Neural cell (in vitro differentiated cells): Measurements from ENCODE around the gene ASCC3. TPM values are rescaled to one million over a fixed set of nuclear protein-coding genes. Genes with fewer than 3 reads are reported as not detected.

Experiments
- H2AFZ ChIP-seq: fragments of 200-600, 300-800 bp; sonication (generic), shearing (Covaris generic); 2 replicates; pipeline ENCODE4 v1.6.0; 2014; ENCODE audit warnings: low read depth, mild to moderate bottlenecking, antibody characterized with exemption, low read length, moderate library complexity
- H3F3A ChIP-seq: fragments of 200-600 bp; shearing (Covaris generic); 2 replicates; pipeline ENCODE4 v1.6.1; 2016; ENCODE audit warnings: mild to moderate bottlenecking, moderate library complexity, mixed read lengths, antibody characterized with exemption, low read length; ENCODE audit not compliant: insufficient read depth, poor library complexity, severe bottlenecking
- H3K27ac ChIP-seq: fragments of 200-600, 300-800 bp; sonication (generic), shearing (Covaris generic); 2 replicates; pipeline ENCODE4 v1.5.1; 2014; ENCODE audit warnings: mild to moderate bottlenecking, low read length, moderate library complexity
- H3K27me3 ChIP-seq: fragments of 300-800, 200-600 bp; sonication (generic), shearing (Covaris generic); 2 replicates; pipeline ENCODE4 v1.6.0; 2014; ENCODE audit warnings: mild to moderate bottlenecking, low read depth, low read length, moderate library complexity; ENCODE audit not compliant: insufficient read depth
- H3K36me3 ChIP-seq: fragments of 300-800, 200-600 bp; sonication (generic), shearing (Covaris generic); 2 replicates; pipeline ENCODE4 v1.5.1; 2014; ENCODE audit warnings: mild to moderate bottlenecking, antibody characterized with exemption, low read length, moderate library complexity; ENCODE audit not compliant: insufficient read depth
- H3K4me2 ChIP-seq: fragments of 300-800, 200-600 bp; sonication (generic), shearing (Covaris generic); 2 replicates; pipeline ENCODE4 v1.6.0; 2014; ENCODE audit warnings: mild to moderate bottlenecking, low read length
- H3K4me3 ChIP-seq: fragments of 300-800, 200-600 bp; sonication (generic), shearing (Covaris generic); 2 replicates; pipeline ENCODE4 v1.5.1; 2014; ENCODE audit warnings: mild to moderate bottlenecking, low read length, moderate library complexity
- H3K79me2 ChIP-seq: fragments of 200-600 bp; shearing (Covaris generic); replicated peaks from 2 replicates; pipeline ENCODE4 v1.6.0; 2014; ENCODE audit warnings: mild to moderate bottlenecking, low read length, moderate library complexity; ENCODE audit not compliant: insufficient read depth
- H3K9ac ChIP-seq: fragments of 300-800, 200-600 bp; sonication (generic), shearing (Covaris generic); 2 replicates; pipeline ENCODE4 v1.6.1; 2016; ENCODE audit warnings: mild to moderate bottlenecking, low read length, mixed read lengths
- H3K9me2 ChIP-seq: fragments of 200-600 bp; shearing (Covaris generic); 2 replicates; pipeline ENCODE4 v1.6.1; 2016; ENCODE audit warnings: mild to moderate bottlenecking, low read length, mixed read lengths; ENCODE audit not compliant: insufficient read depth
- H3K9me3 ChIP-seq: fragments of 200-600, 300-800 bp; sonication (generic), shearing (Covaris generic); 2 replicates; pipeline ENCODE4 v1.6.1; 2016; ENCODE audit warnings: mild to moderate bottlenecking, mixed run types, low read length, moderate library complexity, mixed read lengths
- H4K20me1 ChIP-seq: fragments of 200-600 bp; shearing (Covaris generic); 2 replicates; pipeline ENCODE4 v1.6.1; 2016; ENCODE audit warnings: mild to moderate bottlenecking, mixed run types; ENCODE audit not compliant: insufficient read depth
- CTCF ChIP-seq: fragments of 450-650 bp; IDR thresholded peaks from 2 replicates; pipeline ENCODE4 v1.5.1; 2014; ENCODE audit warnings: antibody characterized with exemption, mild to moderate bottlenecking, moderate library complexity; ENCODE audit not compliant: poor library complexity, severe bottlenecking
- EP300 ChIP-seq: fragments of 450-650 bp; conservative IDR thresholded peaks from 2 replicates; pipeline ENCODE4 v1.6.1; 2014; ENCODE audit warnings: antibody characterized with exemption, mild to moderate bottlenecking, moderate library complexity; ENCODE audit not compliant: poor library complexity, severe bottlenecking
- EZH2 ChIP-seq: fragments of 200-600, 300-800 bp; shearing (Covaris generic), sonication (generic); IDR thresholded peaks from 2 replicates; pipeline ENCODE4 v1.6.1; 2014; ENCODE audit warnings: antibody characterized with exemption, low read length, borderline replicate concordance, mild to moderate bottlenecking; ENCODE audit not compliant: insufficient read depth, poor library complexity, severe bottlenecking
- MXI1 ChIP-seq: fragments of 450-650 bp; conservative IDR thresholded peaks from 2 replicates; pipeline ENCODE4 v1.6.1; 2014; ENCODE audit warnings: antibody characterized with exemption, mild to moderate bottlenecking; ENCODE audit not compliant: poor library complexity, severe bottlenecking
- POLR2AphosphoS5 ChIP-seq: IDR thresholded peaks from 2 replicates; pipeline ENCODE4 v1.6.1; 2012
- RAD21 ChIP-seq: fragments of 450-650 bp; conservative IDR thresholded peaks from 2 replicates; pipeline ENCODE4 v1.6.1; 2014; ENCODE audit warnings: antibody characterized with exemption, mild to moderate bottlenecking, moderate library complexity
- REST ChIP-seq: IDR thresholded peaks from 2 replicates; pipeline ENCODE4 v1.6.1; 2012; ENCODE audit warnings: borderline replicate concordance
- SMC3 ChIP-seq: fragments of 450-650 bp; conservative IDR thresholded peaks from 2 replicates; pipeline ENCODE4 v1.6.1; 2014; ENCODE audit warnings: antibody characterized with exemption, mild to moderate bottlenecking, moderate library complexity; ENCODE audit not compliant: poor library complexity
- TAF1 ChIP-seq: IDR thresholded peaks from 2 replicates; pipeline ENCODE4 v1.6.1; 2012; ENCODE audit warnings: low read depth
- polyA plus RNA-seq: library from polyadenylated mRNA; depleted of rRNA; stranded (reverse); fragments of >200 nt; gene quantifications from 2 replicates; pipeline ENCODE4 v1.2.3, GENCODE V29; 2014

ASCC3 gene
- polyA plus RNA-seq, 1 donor from 2014 or later, result 14.9 TPM

- Histone ChIP-seq H3K27me3 (no peaks in the 10 kb centered on the region), H2AFZ (no peak overlapping the region), H3K36me3 (no peaks in the 10 kb centered on the region), H3F3A (no peaks in the 10 kb centered on the region), H3K9me3 (no peaks in the 10 kb centered on the region), H4K20me1 (no peaks in the 10 kb centered on the region), H3K79me2 (no peaks in the 10 kb centered on the region), H3K9me2 (no peaks in the 10 kb centered on the region), H3K4me3 (no peak overlapping the region), H3K27ac (no peak overlapping the region), H3K9ac (no peak overlapping the region), H3K4me2 (no peak overlapping the region)
- TF ChIP-seq REST (no peak), RAD21 (no peak), SMC3 (no peak), POLR2AphosphoS5 (no peak), EP300 (no peak), MXI1 (no peak), CTCF (no peak), TAF1 (no peak), EZH2 (no peak)
Measured at GRCh38 chr6:100622907-100623692, 258.0 kb downstream of the ASCC3 start.

GRCh38 chr6:100620085-100620840 is 260.9 kb downstream of the ASCC3 start:
- no peaks in the 10 kb centered on the region for H3K79me2 ChIP-seq
- H3K27ac ChIP-seq, result no peak overlapping the region
- H3K27me3 ChIP-seq, result no peaks in the 10 kb centered on the region
- H3K36me3 ChIP-seq, result no peaks in the 10 kb centered on the region
- TF ChIP-seq SMC3, result no peak
- TF ChIP-seq EZH2, result no peak
- no peak overlapping the region for H3K4me3 ChIP-seq
- no peaks in the 10 kb centered on the region for H3K9me3 ChIP-seq
- no peak overlapping the region for H2AFZ ChIP-seq
- no peaks in the 10 kb centered on the region for H4K20me1 ChIP-seq
- no peak overlapping the region for H3K4me2 ChIP-seq
- H3K9ac ChIP-seq, result no peak overlapping the region
- H3F3A ChIP-seq, result no peaks in the 10 kb centered on the region
- H3K9me2 ChIP-seq, result no peaks in the 10 kb centered on the region
